ENCODE data around the gene CER1.

DNA sequence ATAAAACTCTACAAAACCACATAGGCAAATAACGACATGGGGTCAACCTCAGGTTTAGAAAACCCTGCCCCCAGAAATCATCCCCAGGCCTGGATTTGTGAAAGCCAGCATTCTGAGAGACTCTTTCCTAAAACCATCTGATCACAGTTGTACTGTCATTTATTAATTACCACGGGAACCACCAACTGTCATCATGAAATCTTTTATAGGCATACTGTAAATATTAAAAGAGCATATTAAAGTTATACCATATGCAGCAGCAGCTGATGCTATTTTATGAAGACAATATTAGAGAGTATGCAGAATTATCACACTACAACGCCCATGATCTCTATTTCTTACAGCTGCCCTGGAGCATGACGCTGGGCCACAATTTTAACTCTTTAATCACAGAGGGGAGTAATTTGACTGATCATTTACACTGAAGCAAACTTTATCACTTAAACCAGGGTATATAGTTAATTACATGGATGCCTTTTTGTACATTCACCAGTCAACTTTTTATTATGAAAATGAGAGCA is 20.3 kb downstream of the CER1 start:
- TF ChIP-seq ZNF274 (IDR thresholded peaks at IDR 0.05; ENCODE audit: low read depth, low read length) (no peak), YY1 (IDR thresholded peaks at IDR 0.05; ENCODE audit: insufficient read depth, insufficient read length) (no peak)
